Astrocyte (in vitro differentiated cells and primary cell): Measurements from ENCODE around the gene KCNQ1. TPM values are rescaled to one million over a fixed set of nuclear protein-coding genes. Genes with fewer than 3 reads are reported as not detected.

Source experiments
- DNase-seq: peaks from one replicate; pipeline ENCODE4 v3.0.0-alpha.2; 2010; ENCODE audit warnings: low read depth
- FAIRE-seq: peaks from 2 replicates; lab custom pipeline; 2011; peaks lifted over from hg19 to GRCh38; lab: Jason Lieb, UNC
- H2AFZ ChIP-seq: 2 replicates; pipeline ENCODE4 v1.6.0; 2012; ENCODE audit warnings: low read depth, low read length, inconsistent platforms
- H3K27ac ChIP-seq: 2 replicates; pipeline ENCODE4 v1.5.1; 2011; ENCODE audit warnings: low read depth, low read length, inconsistent platforms
- H3K27me3 ChIP-seq: 2 replicates; pipeline ENCODE4 v1.6.0; 2011; ENCODE audit warnings: low read length, inconsistent platforms; ENCODE audit not compliant: insufficient read depth
- H3K36me3 ChIP-seq: 2 replicates; pipeline ENCODE4 v1.5.1; 2011; ENCODE audit warnings: low read length, inconsistent platforms; ENCODE audit not compliant: insufficient read depth
- H3K4me1 ChIP-seq: 2 replicates; pipeline ENCODE4 v1.5.1; 2011; ENCODE audit warnings: low read length, inconsistent platforms; ENCODE audit not compliant: insufficient read depth
- H3K4me2 ChIP-seq: 2 replicates; pipeline ENCODE4 v1.6.0; 2012; ENCODE audit warnings: low read length, inconsistent platforms
- H3K4me3 ChIP-seq: 2 replicates; pipeline ENCODE4 v1.5.1; 2011; ENCODE audit warnings: low read depth, mild to moderate bottlenecking, low read length, inconsistent platforms; ENCODE audit not compliant: insufficient read depth
- H3K79me2 ChIP-seq: 2 replicates; pipeline ENCODE4 v1.6.0; 2012; ENCODE audit warnings: mild to moderate bottlenecking, low read length, inconsistent platforms; ENCODE audit not compliant: insufficient read depth
- H3K9ac ChIP-seq: 2 replicates; pipeline ENCODE4 v1.6.0; 2012; ENCODE audit warnings: mild to moderate bottlenecking, low read length, inconsistent platforms
- H3K9me3 ChIP-seq: 2 replicates; pipeline ENCODE4 v1.5.1; 2012; ENCODE audit warnings: low read depth, mild to moderate bottlenecking, low read length, inconsistent platforms; ENCODE audit not compliant: insufficient read depth
- H4K20me1 ChIP-seq: 2 replicates; pipeline ENCODE4 v1.6.0; 2012; ENCODE audit warnings: low read length, inconsistent platforms; ENCODE audit not compliant: insufficient read depth
- H3K27ac Mint-ChIP-seq: one replicate; pipeline ENCODE4 v1.8.0; 2021; ENCODE audit warnings: mild to moderate bottlenecking, mixed read lengths; ENCODE audit not compliant: unreplicated experiment
- H3K27me3 Mint-ChIP-seq: one replicate; pipeline ENCODE4 v1.8.0; 2021; ENCODE audit warnings: low read depth, mixed read lengths; ENCODE audit not compliant: unreplicated experiment
- H3K36me3 Mint-ChIP-seq: one replicate; pipeline ENCODE4 v1.8.0; 2021; ENCODE audit warnings: low read depth, mixed read lengths; ENCODE audit not compliant: unreplicated experiment
- H3K4me1 Mint-ChIP-seq: one replicate; pipeline ENCODE4 v1.8.0; 2021; ENCODE audit warnings: low read depth, mixed read lengths; ENCODE audit not compliant: unreplicated experiment
- H3K4me3 Mint-ChIP-seq: one replicate; pipeline ENCODE4 v1.8.0; 2021; ENCODE audit warnings: mild to moderate bottlenecking, moderate library complexity, mixed read lengths; ENCODE audit not compliant: unreplicated experiment
- H3K9me3 Mint-ChIP-seq: one replicate; pipeline ENCODE4 v1.8.0; 2021; ENCODE audit warnings: mild to moderate bottlenecking, mixed read lengths; ENCODE audit not compliant: unreplicated experiment
- CTCF ChIP-seq: IDR thresholded peaks from 2 replicates; pipeline ENCODE4 v1.5.1; 2011; ENCODE audit warnings: low read depth, mild to moderate bottlenecking, inconsistent platforms, low read length, moderate library complexity; ENCODE audit not compliant: insufficient read depth
- EZH2 ChIP-seq: IDR thresholded peaks from 2 replicates; pipeline ENCODE4 v1.6.1; 2012; ENCODE audit warnings: mild to moderate bottlenecking, low read length, inconsistent platforms; ENCODE audit not compliant: insufficient read depth
- total RNA-seq: library from RNA; stranded (reverse); gene quantifications from 2 replicates; pipeline ENCODE4 v1.2.1, GENCODE V29; 2021

Gene KCNQ1
- total RNA-seq, 1 donor from 2014 or later = not detected

DNA sequence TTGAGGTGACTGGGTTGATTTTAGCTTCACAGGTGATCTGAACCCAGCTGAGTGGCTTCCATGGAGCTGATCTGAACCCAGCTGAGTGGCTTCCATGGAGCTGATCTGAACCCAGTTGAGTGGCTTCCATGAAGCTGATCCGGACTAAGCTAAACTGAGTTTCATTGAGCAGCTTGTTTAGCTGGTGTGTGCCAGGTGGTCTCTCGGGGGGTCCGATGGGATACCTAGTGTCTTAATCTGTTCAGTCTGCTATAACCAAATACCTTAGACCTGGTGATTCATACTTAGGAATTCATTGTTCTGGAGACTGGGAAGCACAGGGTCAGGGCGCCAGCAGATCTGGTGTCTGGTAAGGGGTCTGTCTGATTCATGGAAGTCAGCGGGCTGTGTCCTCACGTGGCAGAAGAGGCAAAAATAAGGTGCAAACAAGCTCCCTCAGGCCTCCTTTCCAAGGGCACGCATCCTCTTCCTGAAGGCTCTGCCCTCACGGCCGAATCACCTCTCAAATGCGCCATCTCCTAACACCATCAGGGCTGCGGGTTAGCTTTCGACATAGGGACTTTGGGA, 307.5 kb downstream of the KCNQ1 start:
- Mint-ChIP-seq H3K9me3 (peaks cover 6% of the 10 kb centered on the region), H3K4me3 (no peak overlapping the region), H3K36me3 (peaks cover 2% of the 10 kb centered on the region), H3K4me1 (peaks cover 13% of the 10 kb centered on the region), H3K27me3 (peaks cover 27% of the 10 kb centered on the region), H3K27ac (no peak overlapping the region)
- no peak for FAIRE-seq
- peaks cover 12% of the 10 kb centered on the region for H3K27me3 ChIP-seq
- no peak overlapping the region for H3K4me3 ChIP-seq
- H3K4me2 ChIP-seq = peak overlapping the region; percentile 15
- H2AFZ ChIP-seq = no peak overlapping the region
- no peaks in the 10 kb centered on the region for H3K79me2 ChIP-seq
- peak; percentile 67 for DNase-seq
- H3K36me3 ChIP-seq = no peaks in the 10 kb centered on the region
- no peak overlapping the region for H3K27ac ChIP-seq
- no peaks in the 10 kb centered on the region for H4K20me1 ChIP-seq
- H3K9ac ChIP-seq = no peak overlapping the region
- peaks cover 17% of the 10 kb centered on the region for H3K4me1 ChIP-seq
- H3K9me3 ChIP-seq = peaks cover 2% of the 10 kb centered on the region
- TF ChIP-seq CTCF (no peak), EZH2 (no peak)

- no peak for DNase-seq
- no peaks in the 10 kb centered on the region for H3K36me3 Mint-ChIP-seq
- Histone ChIP-seq H3K4me2 (peak overlapping the region; percentile 15), H3K9me3 (peaks cover 2% of the 10 kb centered on the region), H2AFZ (no peak overlapping the region), H3K79me2 (no peaks in the 10 kb centered on the region), H3K27ac (no peak overlapping the region), H4K20me1 (no peaks in the 10 kb centered on the region), H3K27me3 (peaks cover 9% of the 10 kb centered on the region), H3K36me3 (no peaks in the 10 kb centered on the region), H3K4me3 (no peak overlapping the region), H3K9ac (no peak overlapping the region), H3K4me1 (peaks cover 17% of the 10 kb centered on the region)
- no peak overlapping the region for H3K27ac Mint-ChIP-seq
- no peak overlapping the region for H3K4me3 Mint-ChIP-seq
- H3K4me1 Mint-ChIP-seq = peaks cover 11% of the 10 kb centered on the region
- no peak for TF ChIP-seq EZH2
- TF ChIP-seq CTCF = no peak
- no peak for FAIRE-seq
- H3K27me3 Mint-ChIP-seq = peaks cover 24% of the 10 kb centered on the region
- H3K9me3 Mint-ChIP-seq = peaks cover 5% of the 10 kb centered on the region
Measured at GRCh38 chr11:2752923-2753322, 308.1 kb downstream of the KCNQ1 start.

DNA sequence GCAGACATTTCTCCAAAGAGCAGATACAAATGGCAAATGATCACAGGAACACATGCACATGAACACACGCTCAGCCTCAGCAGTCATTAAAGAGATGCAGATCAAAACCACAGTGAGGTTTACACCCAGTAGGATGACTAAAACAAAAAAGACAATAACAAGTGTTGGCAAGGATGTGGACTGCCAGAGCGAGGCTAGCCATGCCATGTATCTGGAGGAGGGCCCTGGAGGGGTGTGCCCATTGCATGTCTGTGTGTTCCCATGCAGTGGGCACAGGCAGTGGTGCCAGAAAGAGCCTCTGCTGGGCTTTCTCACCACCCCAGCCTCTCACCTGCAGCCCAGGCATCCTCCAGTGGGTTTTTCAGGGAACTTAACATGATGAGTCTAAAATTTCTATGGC, 309.2 kb downstream of the KCNQ1 start:
- Histone ChIP-seq H3K27me3 (peaks cover 9% of the 10 kb centered on the region), H3K9ac (no peak overlapping the region), H3K4me1 (peaks cover 17% of the 10 kb centered on the region), H3K79me2 (no peaks in the 10 kb centered on the region), H4K20me1 (no peaks in the 10 kb centered on the region), H3K4me2 (no peak overlapping the region), H2AFZ (no peak overlapping the region), H3K9me3 (peaks cover 4% of the 10 kb centered on the region), H3K27ac (no peak overlapping the region), H3K36me3 (no peaks in the 10 kb centered on the region), H3K4me3 (no peak overlapping the region)
- FAIRE-seq = no peak
- Mint-ChIP-seq H3K9me3 (peaks cover 5% of the 10 kb centered on the region), H3K27me3 (peaks cover 35% of the 10 kb centered on the region), H3K36me3 (no peaks in the 10 kb centered on the region), H3K27ac (no peak overlapping the region), H3K4me3 (no peak overlapping the region), H3K4me1 (peaks cover 11% of the 10 kb centered on the region)
- TF ChIP-seq EZH2 (no peak), CTCF (no peak)
- no peak for DNase-seq
